Frontal cortex (tissue), 4 donors: ENCODE results near the gene FSTL4. TPM values are rescaled to one million over a fixed set of nuclear protein-coding genes. Genes with fewer than 3 reads are reported as not detected.
"Not testable (repeated sequence)": the region's sequence is repeated elsewhere in the genome, so short reads cannot be mapped to it uniquely, and the experiment has no call there.

Source experiments
- DNase-seq, 2 donors: peaks; one replicate each; pipeline ENCODE4 v3.0.0; 2012; ENCODE audit warnings: low spot score in 2 of 2
- FAIRE-seq: peaks from 2 replicates; lab custom pipeline; 2012; peaks lifted over from hg19 to GRCh38; lab: Jason Lieb, UNC
- total RNA-seq: library from RNA; depleted of rRNA; stranded (reverse); fragments of >200 nt; gene quantifications from one replicate; pipeline ENCODE4 v1.2.3, GENCODE V29; 2014
- donor health status: control.
- donor health status: control.
- donor health status: control.

Gene FSTL4
- total RNA-seq, 1 donor from 2014 or later, result 0.82 TPM

DNA sequence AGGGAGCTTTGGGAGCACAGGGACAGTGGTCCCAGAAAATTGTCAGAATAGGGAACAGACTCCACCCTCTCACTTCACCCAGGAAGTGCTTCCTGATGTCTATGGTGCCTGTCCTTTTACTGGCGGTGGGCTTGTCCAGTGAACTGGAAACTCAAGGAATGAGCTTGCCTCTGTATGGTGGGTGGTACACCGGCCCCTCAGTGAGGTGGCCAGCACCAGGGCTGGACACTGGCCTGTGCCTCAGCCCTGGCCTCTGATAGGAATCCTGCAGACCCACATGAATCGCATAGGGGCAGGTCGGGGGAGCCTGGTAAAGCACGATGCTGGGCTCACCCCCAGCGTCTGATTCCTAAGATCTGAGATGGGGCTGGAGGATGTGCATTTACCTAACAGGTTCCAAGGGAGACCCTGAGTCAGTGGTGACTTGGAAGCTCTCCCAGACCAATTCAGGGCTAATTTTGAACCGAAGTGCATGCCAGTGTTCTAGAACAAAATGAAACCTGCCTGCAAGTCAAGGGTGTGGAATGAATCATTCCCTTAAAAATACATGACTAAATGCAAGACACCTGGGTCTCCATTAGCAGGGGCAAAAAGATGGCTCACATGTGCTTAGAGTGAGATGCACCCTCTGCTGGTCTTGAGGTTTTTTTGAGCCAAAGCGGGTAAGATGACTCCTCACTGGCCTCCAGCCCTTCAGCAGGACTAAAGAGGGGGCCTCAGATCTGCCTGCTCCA lies 382.2 kb downstream of the FSTL4 start:
- DNase-seq (no peak), FAIRE-seq (no peak)

DNA sequence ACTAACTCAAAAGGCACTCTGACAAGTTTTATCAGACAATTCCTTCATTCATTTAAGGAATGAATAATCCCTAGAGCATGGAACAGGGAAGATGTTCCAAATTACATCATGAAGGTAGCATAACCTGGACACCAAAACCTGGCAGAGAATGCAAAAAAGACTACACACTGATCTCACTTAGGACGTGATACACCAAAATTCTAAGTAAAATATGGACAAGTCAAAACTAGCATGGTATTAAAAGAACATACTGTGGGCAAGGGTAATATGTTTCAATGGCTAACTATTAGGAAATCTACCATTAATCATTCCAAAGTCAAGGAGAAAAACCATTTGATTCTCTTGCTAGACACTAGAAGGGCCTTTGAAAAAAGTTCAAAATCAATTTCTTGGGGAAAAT lies 384.0 kb downstream of the FSTL4 start:
- no peak for DNase-seq
- no peak for FAIRE-seq

DNA sequence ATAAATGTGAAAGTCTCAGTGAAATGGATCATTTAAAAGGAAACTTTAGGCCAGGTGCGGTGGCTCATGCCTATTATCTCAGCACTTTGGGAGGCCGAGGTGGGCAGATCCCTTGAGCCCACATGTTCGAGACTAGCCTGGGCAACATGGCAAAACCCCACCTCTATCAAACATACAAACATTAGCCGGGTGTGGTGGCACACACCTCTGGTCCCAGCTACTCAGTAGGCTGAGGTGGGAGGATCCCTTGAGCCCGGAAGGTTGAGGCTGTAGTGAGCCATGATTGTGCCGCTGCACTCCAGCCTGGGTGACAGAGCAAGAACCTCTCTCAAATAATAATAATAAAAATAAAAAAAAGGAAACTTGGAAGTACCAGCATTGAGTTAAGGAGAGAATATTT lies 384.4 kb downstream of the FSTL4 start:
- FAIRE-seq, result no peak

DNA sequence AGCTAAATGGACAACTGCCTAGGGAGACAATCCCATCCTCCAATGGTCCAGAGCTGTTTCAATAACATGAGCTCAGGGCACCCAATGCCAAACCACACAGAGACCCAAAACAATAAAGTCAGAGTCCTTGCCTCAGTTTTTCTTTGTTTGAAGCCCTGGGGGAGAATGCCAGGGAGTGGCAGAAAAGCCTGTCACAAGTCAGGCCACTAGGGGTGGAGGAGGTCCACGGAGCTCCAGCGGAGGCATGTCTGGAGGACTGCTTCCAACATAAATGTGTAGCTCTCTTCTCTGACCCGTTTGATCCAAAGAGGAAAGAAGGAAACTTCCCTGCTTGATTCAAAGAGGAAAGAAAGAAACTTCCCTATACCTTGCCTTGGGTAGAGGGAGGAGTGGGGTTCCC lies 385.3 kb downstream of the FSTL4 start:
- DNase-seq, result no peak
- FAIRE-seq, result no peak

More for the DNA sequence above, 384.4 kb downstream of the FSTL4 start:
- no peak for DNase-seq

DNA sequence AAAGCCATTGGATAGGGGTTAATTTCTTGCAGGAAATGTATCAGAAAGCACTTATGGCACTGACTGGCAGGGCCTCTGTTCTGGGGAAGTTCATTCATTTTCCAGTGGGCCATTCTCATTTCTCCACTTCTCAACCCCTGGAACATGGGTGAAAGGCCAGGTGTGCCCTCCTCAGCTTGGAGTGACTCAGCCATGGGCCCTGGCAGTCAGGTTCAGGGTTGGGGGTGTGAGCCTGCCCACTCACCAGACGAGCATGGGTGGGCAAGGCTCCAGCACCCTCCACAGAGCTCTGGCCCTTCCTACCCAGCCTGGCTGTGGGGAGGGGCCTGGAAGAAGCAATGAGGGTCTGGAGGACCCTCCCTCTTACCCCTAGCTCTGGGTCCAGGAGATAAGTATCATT lies 386.2 kb downstream of the FSTL4 start:
- FAIRE-seq (no peak), DNase-seq (no peak)

DNA sequence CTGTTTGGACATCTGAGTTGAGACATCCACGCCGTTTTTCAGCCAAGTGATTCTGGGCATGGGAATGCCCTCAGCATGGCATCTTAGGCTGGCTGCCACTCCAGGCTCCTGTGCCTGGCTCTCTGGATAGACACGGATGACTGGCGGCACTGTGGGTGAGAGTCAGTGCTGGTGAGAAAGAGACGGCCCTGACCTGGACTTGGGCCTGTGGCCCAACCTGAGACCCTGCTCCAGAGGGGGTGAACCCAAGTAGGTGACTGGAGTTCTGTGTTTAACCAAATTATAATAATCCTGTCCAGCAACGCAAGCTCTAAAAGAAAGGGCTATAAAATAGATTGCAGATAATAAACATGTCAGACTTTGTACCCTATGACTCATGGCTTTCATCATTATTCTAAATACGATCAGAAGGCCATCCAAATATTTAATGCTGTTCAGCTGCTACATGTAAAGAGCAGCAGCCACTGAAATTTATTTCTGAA lies 386.6 kb downstream of the FSTL4 start:
- DNase-seq (no peak), FAIRE-seq (no peak)

DNA sequence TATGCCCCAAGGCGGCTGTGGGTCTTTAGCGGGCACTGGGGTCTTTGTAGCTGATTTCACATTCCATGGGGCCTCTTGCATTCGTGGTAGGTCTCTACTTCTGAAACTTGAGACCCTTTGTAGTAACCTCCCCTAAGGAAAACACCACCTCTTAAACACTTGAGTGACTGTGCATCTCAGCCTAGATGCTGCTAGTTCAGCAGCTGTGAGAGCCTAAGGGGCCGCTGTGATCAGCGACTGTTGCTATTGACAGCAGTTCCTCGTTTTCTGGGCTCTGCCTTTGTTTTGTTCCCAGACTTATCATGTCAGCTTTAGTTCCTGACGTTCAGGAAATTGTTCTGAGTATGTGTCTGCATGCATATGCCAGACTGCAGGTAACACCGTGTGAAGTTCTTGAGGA lies 389.4 kb downstream of the FSTL4 start:
- no peak for FAIRE-seq
- DNase-seq, result no peak

DNA sequence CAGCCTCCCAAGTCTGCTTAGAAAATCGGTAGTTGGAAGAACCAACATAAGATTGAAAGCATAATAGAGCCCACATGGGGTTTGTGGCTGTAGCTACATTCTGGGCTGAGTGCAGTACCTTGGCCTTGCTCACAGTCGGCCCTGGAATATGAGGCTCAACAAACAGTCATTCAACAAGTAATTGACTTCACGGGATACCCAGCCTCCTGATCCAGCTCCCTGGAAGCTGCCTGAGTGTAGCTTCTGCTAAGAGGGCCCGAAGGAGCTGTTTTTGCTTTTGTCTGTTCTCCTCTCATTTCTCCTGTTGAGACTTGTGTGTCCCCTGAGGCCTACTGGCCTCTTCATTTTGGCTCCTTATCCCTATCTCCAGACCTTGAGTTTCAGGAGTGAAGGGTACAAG lies 389.8 kb downstream of the FSTL4 start:
- DNase-seq, result no peak
- no peak for FAIRE-seq

DNA sequence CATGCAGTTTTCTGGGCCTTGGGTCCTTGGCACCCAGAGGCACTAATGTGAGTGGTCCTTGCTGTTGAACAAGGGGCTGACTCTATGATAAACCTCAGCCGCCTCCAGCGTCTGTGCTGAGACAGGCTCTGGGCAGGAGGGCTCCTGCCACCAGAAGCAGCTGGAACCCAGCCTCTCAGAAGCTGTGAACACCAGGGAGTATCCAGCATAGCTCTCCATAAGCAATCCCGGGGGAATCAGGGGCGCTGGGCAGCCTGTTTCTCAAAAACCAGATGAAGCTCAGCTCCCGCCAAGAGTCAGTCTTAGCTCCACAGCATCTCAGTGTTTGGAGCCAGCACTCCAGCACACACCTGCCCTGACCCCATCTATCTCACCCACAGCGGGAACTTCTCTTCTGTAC lies 390.3 kb downstream of the FSTL4 start:
- FAIRE-seq (no peak), DNase-seq (no peak)

DNA sequence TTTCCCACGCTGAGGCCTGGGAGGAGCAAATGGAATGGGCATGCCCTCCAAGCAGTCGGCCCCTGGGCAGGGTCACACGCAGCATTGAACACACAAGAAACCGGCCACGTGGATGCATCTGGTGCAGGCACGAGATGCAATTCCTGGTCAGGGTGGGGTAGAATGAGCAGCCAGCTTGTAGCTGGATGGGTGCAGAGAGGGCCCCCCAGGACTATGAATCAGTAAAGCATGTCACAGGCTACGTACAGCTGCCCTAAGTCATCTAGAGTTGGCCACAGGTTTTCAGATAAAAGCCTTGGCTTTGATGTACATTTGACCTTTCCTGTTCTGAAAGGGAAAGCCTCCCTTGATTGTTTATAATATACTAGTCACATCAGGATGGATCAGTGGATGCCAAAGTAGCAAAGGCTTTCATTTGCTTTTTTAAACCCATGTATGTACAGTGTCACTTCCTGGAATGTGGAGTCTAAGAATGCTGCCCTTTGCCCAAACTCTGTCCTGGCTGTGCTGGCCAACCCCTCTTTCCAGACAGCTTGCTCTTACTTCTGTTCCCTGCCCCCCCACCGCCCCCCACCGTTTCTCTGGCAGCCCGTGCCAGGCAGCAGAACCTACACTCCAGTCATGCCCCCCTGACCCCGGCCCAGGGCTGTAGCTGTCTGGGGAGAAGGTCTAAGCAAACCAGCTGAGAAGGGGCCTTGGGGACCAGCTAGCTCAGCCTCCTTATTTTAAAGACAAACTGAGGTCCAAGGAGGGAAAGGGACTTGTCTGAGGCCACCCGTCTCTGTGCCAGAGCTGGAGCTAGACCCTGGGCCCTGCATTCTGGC lies 391.3 kb downstream of the FSTL4 start:
- FAIRE-seq, result no peak

DNA sequence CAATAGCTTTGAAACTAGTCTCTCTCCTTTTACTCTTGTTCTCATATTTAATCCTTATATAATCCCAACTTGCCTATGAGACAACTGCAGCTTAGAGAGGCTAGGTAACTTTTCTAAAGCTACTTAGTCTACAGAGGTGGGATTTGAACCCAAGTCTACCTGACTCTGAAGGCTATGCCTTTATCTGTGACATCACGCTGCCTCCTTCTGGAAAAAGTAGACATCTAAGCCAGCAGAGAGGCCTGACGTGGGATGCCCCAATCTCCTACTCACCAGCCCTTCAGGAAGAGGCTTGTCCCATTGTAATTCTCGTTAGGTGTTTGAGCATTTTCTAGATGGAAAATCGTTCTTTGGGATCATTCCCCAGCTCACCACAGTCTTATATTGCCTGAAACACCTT lies 393.0 kb downstream of the FSTL4 start:
- DNase-seq, result no peak
- no peak for FAIRE-seq

More for the DNA sequence above, 391.3 kb downstream of the FSTL4 start:
- DNase-seq, result no peak

DNA sequence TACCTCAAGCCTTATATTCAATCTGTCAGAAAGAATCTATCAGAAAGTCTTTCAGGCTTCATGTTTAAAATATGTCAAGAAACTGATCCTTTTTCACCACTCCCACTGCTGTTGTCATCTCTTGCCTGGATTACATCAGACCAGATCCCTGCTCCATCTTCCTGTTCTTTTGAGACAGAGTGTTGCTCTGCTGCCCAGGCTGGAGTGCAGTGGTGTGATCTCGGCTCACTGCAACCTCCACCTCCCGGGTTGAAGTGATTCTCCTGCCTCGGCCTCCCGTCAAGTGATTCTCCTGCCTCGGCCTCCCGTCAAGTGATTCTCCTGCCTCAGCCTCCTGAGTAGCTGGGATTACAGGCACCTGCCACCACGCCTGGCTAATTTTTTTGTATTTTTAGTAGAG lies 396.2 kb downstream of the FSTL4 start:
- not testable (repeated sequence) for DNase-seq, FAIRE-seq

DNA sequence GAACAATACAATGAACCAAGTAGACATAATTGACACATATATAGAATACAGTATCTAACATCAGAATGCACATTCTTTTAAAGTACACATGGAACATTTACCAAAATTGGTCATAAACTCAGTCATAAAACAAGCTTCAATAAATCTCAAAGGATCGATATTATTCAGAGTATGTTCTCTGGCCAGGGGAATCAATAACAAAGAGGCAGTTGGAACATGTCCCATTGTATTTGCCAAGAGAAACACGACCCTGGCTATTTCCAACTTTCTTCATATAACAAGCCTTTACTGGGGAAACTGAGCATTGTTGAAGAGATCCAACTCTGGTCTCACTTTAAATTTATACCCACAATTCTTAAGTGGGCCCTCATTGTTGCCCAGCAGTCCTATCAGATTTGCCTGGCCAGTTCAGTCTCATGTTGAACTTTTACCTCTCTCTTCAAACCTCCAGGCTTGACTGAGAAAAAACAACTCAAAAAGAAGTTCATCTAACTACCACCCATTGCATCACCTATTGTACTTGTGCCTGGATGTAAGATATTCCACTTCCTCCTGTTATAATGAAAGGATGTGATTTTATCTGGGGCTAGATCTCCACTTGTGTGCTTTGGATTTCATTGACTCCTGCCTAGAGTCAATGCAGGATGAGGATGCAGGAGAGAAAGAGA lies 398.1 kb downstream of the FSTL4 start:
- no peak for DNase-seq
- no peak for FAIRE-seq

DNA sequence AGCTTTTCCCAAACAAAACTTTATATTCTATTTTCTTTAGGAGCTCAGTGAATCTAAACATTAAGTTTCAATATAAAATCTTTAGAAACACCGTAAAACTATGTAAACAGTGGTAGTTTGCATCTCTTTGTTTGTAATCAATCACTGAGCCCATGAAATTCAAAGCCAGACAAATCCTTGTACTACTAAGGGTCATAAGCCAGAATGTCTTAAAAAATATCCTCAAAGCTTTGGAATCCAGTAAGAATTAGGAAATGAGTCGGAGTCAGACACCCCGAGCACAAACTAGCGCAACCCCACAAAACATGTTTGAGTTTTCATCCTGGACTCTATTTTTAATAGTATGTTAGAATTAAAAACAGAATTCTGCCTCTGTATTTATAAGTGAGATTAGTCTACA lies 406.7 kb downstream of the FSTL4 start:
- FAIRE-seq, result no peak
- no peak for DNase-seq

DNA sequence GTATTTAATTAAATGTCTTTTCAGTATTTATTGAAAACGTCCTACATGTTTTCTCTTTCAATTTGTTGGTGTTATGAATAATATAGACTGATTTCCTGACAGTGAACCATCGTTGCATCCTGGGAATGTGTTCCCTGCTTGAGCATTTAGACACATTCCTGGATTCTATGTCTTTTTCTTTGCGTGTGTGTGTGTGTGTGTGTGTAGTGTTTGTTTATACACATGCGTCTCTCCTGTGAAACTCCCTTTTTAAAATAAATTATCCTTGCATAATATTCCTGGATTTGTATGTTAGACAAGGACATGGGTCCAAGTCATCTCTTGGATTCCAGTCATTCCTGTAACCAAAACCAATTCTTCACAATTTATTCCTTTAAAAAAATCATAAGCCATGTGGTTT lies 407.1 kb downstream of the FSTL4 start:
- DNase-seq (no peak), FAIRE-seq (no peak)

DNA sequence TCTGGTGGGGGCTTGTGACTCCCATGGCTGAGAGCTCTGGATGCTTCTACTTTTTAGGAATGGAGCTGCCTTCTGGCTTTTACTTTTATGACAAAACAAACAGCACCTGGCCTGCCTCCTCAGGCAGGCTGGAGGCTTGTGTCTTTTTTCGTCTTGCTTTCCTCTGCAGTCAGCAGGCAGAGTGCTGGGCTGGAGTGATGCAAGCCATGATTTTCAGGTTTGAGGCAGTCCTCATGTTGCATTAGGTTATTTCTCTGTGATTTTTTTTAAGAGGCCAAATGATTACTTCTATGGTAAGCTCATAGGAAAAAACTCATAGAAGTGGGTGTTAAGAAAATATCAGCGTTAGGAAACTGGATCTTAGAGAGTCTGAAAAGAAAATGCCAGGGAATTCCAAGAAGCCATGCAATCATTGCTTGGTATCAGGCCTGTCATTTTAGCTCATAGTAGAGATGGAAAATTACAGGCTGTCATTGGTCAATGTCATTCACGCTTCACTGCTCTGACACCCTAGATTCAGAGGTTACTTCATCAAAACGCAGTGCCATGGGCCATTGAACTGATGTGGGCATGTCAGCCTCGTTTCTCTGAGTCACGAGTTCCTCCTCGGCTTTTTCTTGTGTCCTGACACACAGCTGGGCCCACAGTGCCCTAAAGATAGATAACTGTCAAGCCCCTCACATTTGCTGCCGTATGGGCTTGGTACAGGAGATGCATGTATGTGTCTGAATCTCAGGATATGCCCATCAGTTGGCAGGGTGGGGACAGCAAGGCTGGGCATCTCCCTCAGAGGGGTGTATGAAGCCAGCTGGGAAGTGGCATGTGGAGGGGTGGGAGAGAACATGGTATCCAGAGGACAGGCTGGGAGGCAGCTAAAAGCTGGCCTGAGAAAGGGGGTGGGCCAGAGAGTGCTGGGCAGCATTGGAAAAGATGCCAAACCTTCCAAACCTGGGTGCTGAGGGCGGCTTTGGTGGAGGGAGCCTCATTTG lies 408.7 kb downstream of the FSTL4 start:
- FAIRE-seq (no peak), DNase-seq (no peak)

DNA sequence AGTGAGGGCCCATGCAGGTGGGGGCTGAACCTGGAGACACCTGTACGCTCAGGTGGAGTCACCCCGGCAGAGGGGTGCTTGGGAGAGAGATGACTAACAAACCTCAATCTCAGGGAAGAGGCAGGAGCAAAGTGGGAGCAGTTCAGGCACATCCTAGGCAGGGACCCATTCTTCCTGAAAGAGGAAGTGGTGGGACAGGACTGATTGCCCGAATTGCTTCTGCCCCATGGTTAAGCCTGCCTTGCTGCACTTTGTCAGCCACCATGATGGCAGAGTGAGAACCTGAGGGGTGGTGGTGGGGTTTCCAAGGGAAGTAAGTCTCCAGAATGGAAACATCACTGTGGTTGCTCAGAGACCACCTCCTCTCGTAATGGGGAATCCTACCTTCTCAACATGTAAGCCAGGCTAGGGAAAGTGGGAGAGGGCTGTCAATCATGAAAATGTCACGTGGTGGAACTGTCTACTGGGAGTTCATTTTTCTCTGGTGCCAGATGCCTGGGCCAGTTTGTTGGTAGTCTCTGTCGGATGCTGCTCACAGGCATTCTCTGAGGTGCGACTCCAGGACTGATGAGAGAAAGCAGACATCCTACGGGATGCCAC lies 410.2 kb downstream of the FSTL4 start:
- DNase-seq, result no peak
- FAIRE-seq, result no peak

DNA sequence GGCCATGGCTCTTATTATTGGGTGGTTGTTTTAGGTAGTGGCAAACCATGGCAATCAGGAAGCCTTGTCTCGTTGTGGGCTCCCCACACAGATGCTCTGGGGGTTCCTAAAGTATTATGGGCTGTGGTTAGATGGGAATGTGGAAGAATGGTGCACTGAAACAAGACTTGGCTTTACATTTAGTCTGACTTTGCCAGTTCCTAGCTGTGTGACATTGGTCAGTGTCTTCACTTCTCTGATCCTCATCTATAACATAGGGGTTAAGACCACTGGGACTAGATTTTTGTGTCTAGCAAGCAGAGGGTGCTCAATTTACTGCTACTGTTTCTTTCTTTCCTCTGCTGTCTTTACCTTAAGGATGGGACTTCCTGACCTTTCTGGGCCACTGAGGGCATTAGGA lies 411.0 kb downstream of the FSTL4 start:
- no peak for DNase-seq
- no peak for FAIRE-seq

DNA sequence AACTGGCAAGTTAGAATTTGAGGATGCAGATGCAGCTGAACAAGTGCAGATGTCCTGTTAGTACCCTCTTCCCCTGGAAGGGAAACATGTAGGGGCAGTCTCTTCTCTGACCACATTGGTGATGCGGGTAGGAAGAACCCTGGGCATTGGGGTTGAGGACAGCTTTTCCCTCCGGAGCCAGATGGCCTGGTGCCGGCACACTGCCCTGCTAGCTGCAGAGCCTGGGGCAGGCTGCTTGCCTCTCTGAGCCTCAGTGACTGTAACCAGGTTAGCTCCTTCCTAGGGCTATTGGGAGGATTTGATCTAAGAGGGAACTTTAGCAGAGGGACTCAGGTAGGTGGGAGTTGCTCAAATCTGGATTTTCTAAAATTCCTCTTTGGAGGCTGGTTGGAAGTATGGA lies 412.1 kb downstream of the FSTL4 start:
- DNase-seq (no peak), FAIRE-seq (no peak)
